Stimulated activated CD8-positive, alpha-beta memory T cell treated with anti-CD3 and anti-CD28 coated beads, Interleukin-2, amount 100 ng/mL, for 1 hour (primary cell): ENCODE results near the gene NAV3.

ENCODE experiments used
- DNase-seq, 2 donors: peaks; one replicate each; pipeline ENCODE4 v3.0.0-alpha.2; 2020; ENCODE audit warnings: low read depth in 2 of 2

The NAV3 gene

DNA sequence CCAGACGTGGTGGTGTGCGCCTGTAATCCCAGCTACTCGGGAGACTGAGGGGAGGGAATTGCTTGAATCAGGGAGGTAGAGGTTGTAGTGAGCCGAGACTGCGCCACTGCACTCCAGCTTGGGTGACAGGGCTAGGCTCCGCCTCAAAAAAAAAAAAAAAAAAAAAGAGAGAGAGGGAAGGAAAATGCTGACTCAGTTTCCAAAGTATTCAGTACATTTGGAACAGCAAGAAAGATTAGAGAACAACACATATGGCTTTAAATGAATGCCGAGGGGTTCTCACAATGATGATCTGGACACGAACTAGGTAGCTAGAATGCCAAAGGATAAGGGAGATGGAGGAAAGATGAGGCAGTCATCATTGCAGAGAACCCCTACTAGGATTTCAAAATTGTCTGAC, 97.4 kb downstream of the NAV3 start:
- DNase-seq = no peak

DNA sequence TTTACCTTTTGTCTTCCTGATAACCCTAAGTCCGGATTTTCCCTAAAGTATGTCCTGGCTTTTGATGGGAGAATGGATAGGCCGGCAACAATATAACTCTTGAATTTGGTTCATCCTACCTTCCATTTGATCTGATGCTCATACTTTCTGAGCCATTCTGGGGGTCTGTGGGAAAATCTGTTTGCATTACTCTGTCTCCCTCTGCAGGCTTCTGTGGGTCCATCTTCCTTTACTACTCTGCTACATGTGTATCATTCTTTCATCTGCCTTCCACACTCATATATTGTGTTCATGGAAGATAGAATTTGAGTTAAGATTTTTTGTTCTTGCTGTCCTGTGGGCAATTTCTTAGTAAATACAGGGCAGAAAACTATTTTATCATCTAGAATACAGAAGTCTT, 101.5 kb downstream of the NAV3 start:
- no peak for DNase-seq

DNA sequence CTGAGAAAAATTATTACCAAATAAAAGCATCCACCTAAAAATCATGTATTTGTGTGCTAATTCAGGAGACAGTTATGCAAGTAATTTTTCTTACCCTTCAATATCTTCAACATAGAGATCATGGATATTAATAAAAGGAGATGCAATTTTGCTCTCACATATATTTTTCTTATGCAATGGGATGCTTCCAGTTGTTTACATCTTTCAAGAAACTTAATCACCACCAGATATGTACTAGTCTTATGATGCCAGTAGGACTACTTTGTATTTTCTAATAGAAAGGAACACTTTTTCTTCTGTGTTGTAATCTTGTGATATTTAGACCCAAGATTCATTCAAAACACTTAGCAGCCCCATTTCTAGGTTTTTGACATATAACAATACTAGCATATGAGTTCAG, 107.6 kb downstream of the NAV3 start:
- DNase-seq = no peak

DNA sequence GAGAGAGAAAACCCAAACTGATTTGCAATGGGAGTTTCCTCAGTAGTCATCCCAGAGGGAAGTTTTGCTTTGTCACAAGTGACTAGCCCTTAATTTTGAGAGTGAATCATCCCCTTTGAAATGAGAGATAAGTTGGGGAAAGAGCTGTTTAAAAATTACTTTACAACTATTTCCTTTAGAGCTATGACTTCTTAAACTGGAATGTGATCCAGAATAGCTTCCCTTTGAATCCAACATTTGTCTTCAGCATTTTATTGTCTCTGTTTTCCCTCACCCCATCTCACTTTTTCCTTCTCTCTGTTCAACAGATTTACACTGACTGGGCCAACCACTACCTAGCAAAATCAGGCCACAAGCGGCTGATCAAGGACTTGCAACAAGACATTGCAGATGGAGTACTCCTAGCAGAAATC, 109.3 kb downstream of the NAV3 start:
- no peak for DNase-seq

DNA sequence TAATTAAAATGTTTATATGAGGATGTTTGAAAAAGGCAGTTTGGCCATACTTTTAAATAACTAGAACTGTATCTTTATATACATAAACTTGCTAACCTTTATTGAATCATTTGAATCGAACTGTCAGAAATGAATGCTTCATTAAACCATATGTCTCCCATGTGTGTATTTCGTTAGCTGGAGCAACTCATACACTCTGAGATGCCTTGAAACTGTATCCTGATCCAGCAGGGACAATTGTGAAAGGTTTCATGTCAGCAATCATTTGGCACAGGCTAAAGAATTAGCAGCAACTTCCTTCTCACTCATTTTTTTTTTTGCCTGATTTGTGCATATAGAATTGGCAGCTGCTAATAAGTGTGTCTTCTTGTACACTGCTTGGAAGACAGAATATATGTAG, 109.9 kb downstream of the NAV3 start:
- no peak for DNase-seq

DNA sequence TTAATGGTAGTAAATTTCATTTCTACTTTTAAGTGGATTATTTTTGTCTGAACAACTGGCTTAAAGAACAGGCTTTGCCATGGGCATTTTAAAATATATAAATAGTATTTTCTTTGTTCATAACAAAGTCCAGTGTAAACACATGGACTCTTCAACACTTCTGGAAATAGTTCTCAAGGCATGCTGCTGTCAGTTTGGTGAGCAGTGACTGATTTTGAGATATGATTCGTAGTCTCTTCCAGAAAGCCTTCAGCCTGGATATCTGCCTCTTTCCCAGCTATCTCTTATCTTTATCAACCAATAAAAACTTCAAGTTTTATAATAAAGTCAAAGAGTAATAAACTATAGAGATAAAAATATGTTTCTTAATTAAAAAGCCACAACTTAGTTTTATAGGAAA, 110.7 kb downstream of the NAV3 start:
- DNase-seq = no peak

DNA sequence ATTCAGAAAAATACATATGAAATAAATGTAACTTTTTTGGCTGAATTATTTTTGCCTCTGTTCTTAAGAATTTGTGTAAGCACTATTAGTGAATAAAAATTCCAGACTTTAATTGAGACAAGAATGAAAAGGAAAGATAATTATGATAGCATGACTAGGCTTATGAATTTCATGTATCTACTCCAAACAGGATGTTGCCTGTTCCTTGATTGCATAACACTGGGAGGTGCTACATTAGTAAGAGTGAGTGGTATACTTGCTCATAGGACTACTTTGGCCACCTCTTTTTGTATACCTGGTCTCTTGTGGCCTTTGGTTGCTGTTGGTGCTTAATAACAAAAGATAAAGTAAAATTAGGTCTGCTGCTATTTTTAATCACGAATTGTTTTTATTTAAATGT, 112.8 kb downstream of the NAV3 start:
- DNase-seq = no peak

DNA sequence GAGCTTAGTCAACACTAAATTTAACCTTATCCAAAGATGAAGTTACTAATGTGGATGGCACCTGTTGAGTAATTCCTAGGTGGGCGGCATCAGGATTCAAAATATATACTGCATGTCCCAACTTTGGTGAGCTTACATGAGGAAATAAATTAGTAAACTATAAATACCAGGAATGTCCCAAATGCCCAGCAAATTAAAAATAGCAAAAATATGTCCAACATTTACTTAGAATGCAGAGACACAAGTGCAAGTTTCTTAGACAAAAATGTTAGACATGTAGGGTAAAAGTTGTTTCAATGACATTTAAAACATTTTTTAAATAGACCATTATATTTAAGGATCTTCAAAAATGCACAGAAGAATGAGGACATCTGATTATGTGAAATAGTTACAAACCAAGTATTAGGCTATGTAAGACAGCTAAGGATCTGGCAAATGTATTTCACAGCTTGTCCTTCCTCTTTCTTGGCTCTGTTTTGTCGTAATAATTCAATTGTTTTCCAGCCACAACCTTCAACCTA, 115.9 kb downstream of the NAV3 start:
- DNase-seq = no peak

DNA sequence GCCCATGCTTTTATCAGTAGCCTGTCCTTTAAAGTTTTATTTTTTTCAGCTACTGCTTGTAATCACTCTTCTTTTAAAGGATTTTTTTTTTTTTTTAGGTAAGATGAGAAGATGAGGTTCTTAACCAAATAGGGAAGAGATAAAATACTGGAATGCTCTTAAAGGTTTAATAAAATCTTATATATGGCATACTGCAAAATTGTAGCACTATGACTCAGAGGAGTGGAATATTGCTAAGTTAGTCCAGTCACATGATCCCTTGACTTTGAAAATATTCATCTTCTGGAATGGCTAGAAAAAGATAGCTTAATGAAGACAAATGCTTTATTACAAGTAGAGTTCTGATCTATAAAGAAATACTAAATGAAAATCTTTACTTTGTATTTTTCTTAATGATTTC, 116.6 kb downstream of the NAV3 start:
- no peak for DNase-seq

DNA sequence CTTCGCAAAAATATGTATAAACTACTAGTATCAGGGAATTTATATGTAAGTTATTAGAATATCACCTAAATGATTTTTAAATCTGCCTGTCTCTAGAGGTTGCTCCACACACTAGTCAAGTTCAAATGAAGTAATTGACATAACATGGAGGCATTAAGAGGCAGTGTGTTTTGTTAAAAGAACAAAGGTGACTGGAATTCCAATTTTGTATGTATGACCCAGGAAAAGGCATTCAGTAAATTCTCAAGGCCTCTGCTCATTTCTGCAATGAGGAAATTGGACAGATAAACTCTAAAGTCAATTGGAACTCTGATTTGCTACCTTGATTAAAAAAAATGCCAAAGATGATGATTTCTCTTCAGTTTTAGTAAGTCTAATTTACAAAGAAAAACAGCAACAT, 117.1 kb downstream of the NAV3 start:
- DNase-seq = no peak

DNA sequence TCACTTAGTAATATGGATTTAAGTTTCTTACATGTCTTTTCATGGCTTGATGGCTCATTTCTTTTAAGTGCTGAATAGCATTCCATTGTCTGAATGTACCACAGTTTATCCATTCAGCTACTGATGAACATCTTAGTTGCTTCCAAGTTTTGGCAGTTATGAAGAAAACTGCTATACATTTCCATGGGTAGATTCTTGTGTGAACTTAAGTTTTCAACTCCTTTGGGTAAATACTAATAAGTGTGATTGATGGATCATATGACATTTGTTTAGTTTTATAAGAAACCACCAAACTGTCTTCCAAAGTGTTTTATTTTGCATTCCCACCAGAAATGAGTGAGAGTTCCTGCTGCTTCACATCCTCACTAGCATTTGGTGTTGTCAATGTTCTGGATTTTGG, 119.2 kb downstream of the NAV3 start:
- no peak for DNase-seq

DNA sequence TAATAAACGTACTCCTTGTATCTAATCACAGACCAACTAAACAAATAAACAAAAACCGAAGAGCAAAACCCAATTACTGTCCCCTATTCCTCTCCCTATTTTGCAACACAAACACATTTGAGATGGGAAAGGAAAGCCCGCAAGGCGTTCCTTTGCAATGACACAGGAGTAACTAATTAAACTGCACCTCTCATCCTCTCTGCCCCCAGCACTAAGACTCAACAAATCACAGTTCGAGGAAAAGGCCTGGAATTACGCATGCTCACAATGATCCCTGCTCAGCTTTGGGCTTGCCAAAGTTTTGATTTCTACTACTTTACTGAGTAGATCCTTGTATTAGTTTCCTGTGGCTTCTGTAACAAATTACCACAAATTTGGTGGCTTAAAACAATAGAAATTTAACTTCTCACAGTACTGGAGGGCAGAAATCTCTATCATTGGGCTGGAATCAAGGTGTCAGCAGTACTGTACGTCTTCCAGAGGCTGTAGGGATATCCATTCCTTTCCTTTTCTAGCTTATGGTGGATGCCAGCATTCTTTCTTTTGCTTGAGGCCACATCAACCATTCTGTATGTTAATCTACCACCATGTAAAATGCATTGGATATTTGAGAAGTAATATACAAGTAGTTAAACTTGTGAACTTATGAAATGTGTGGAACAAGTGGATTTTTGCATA, 123.0 kb downstream of the NAV3 start:
- DNase-seq = no peak

DNA sequence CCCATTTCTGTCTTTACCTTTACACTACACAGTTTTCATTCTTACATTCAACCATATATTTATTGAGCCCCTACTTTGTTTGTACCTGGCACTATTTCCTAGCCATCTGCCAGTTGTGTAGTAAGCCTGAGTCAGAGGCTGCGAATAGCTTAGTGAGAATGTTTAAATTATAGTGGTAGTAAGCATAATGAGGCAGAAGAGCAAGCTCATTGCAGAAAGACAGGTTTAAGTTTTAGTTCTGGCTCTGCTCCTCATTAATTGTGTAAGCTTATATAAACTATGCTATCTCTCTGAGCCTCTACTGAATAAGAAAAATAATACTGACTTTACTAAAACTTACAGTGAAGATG, 123.5 kb downstream of the NAV3 start:
- DNase-seq = no peak

DNA sequence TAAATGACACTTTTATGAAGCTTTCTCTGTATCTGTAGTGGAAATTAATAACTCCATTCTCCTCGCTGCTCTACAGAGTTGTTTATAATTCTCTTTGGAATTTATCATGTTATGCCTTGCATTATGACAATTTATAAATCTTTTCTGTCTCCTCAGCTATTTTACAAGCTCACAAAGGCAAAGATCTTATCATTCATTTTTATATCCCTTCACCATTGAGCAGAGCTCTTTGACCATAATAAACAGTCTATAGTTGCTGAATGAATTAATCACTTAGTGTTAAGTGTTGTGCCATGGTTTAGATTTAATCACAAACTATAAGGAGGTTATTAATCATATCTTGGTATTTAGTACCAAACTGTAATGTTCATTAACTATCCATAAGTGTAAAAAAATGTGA, 126.4 kb downstream of the NAV3 start:
- no peak for DNase-seq

DNA sequence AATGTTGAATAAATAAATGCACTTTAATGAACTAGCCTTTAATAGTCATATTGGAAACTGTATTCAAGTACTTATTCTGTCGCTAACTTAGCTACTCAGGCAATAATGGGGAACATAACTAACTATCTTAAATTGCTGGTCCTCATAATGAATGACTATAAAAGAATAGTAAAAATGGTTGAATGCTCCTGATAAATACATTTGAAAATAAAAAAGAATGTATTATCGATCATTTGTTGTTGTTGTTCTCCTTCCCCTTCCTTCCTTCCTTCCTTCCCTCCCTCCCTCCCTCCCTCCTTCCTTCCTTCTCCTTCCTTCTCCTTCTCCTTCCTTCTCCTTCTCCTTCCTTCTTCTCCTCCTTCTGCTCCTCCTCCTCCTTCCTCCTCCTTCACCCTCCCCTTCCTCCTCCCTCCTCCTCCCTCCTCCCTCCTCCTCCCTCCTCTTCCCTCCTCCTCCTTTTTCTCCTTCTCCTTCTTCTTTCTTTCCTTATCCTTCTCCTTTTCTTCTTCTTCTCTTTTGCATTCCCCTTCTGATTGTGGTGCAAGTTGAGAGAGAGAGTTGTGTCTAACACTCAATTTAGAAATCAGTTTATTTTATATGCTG, 133.0 kb downstream of the NAV3 start:
- DNase-seq = no peak

DNA sequence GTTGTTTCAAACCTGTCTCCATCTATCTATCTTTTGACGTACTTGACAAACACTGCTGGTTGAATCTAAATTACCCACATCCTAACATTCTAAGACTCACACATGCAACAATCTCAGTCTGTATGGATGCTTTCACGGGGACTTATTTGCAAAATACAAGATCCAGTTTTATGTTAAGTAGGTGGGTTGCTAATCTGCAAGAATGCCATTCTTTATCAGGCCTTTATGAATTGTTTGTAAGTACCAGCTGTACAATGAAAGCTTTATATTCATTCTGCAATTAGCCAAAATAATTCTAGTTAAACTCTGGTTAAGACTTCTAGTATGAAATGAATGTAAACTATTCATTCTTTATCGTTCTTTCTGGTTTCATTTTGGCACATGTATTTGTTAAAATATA, 135.1 kb downstream of the NAV3 start:
- DNase-seq = no peak

DNA sequence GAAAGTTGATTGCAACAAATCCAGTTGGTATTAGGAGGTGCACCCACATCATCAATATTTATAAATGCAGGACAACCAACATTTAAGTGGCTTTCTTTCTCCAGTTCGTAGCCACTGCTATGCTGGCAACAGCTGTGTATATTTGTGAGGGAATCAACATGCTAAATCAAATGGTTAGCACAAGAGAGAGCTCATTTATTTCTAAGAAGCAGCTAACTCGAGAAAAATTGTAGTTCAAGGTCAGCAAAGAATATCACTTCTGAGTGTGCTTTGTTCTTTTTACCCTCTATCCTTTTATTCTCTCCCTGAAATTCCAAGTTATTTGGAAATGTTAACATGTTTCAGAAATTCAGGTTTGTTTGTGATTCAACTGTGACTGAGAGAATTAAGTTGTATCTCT, 137.3 kb downstream of the NAV3 start:
- DNase-seq = no peak

DNA sequence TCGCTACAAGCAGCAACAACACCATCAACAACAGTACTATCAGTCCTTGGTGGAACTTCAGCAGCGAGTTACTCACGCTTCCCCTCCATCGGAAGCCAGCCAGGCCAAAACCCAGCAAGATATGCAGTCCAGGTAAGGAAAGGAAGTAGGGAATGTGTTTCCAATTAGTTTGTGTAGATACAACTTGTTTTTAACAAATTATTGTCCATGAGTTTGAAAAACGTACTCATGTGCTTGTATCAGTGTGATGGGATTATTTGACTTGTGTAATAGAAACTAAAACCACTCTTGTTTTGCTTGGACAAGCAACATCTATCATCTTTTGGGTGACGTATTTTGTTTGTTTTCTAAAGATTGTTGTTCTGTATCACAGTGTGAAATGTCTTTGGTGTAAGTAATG, 137.9 kb downstream of the NAV3 start:
- DNase-seq = no peak

DNA sequence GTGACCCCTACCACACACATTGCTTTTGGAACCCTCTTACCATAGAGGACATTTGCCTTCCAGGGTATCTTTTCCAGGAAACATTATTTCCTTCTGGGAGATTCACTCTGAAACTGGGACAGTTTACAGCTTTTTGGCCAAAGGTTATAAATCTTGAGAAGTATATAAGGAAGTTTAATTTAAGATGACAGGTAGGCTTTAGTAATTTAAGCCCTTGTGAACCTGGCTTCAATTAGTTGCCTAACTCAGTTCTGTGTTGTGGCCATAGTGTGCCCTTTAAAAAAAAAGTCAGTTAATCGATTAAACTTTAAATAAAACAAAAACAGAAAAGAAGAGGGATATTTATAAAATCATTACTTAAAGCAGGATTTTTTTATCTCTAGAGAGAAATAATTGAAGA, 142.9 kb downstream of the NAV3 start:
- no peak for DNase-seq

DNA sequence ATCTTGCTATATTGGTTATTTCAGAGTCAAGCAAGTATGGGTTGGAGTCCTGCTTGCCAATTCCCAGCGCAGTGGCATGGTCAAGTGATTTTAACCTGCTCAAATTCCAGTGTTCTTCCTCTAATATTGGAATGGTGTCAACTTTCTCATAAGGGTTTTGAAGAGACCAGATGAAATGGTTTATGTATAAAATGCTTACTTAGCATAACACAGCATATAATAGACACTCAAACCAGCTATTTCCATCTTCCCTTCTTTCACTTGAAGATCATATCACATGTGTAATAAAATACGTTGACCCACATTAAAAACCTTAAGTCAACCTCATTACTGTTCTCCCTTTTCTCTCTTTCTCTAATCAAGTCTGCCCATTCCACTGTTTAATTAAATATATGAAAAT, 144.0 kb downstream of the NAV3 start:
- no peak for DNase-seq

DNA sequence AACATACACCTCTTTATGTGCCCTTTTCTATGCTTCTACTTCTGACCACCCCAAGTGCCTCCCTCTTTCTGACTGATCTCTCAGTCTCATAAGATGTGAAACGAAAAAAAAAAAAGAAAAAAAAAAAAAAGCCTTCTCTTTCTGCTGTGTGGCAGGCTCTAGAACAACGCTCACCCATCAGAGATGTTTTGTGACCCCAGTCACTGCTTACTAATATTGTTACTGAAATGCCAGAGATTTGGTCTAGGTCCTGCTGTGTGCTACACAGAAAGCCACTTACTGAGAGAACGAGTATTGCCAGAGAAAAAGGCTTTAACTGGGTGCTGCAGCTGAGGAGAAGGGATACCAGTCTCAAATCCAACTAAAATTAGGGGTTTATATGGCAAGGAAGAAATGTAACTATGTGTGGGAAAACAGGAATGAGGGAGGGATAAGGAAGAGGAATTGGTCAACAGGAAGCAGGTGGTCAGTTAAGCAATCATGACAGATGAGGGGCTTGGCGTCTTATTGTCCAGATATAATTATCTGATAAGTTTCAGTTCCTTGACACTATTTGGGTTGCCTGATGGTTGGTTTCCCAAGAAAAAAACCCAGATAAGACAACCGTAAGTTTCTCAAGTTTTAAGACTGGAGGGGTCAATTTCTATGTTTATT, 149.0 kb downstream of the NAV3 start:
- DNase-seq = no peak

DNA sequence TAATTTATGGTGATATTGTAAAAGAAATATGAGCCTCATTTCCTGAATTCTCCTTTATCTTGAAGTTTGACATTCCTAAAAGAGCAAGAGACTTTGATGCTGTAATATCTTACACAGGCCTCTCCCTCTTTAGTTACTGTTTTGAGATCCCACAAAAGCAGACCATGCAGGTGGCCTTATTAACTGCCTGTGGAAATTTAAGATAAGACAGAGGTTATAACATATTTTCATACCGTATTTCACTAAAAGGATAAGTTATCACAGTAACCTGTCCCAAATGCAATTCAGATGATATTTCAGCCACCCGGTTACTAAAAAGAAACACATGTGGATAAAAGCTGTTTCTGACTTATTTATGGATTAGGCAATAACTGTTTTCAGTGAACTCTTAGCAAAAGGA, 150.1 kb downstream of the NAV3 start:
- no peak for DNase-seq

DNA sequence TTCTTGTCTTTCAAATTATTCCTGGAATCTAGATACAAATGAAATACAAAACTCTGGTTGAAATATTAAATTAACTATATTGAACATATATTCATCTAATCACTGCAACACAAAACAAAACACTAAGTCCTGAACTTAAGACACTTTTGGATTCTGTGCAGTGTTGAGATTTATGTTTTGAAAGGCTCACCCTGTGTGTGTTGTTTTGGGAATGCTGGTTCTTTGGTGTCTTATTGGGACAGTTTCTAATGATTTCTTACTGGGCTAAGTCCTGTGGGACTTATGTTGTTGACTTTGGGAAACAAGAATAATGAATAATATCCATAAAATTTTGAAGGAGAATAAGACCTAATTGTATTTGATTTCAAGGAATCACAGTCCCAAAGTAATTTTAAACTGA, 153.2 kb downstream of the NAV3 start:
- no peak for DNase-seq

DNA sequence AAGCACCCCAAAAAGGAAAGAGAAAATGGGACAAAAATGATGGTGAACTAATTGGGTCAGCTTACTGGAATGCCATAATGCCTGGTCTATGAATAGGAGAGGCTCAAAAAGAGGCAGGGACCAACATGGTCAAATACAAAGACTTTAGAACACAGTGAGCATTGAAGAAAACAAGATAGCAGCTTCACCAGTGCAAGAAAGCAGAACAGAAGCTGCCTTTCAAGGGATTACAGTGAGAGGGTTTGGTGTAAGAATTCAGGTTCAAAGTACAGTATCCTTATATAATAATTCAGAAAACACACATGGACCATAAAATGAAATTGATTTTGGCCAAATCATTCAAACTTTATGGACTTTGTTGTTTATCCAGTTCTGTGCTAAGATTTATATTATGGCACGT, 162.1 kb downstream of the NAV3 start:
- DNase-seq = no peak
